GM21786 (cell line): ENCODE measurements around the gene WASHC1.
A peak's percentile ranks its signal among the peaks of the same experiment; 100 is the strongest.
"Not testable (repeated sequence)": the region's sequence is repeated elsewhere in the genome, so short reads cannot be mapped to it uniquely, and the experiment has no call there.

Experiments used
- ATAC-seq: cut with Tn5 transposase; IDR thresholded peaks from one replicate; pipeline ENCODE4 v1.9.1; 2021; ENCODE audit not compliant: unreplicated experiment

Gene WASHC1

GRCh38 chr9:29356-29755, at the start of gene WASHC1:
Gene WASHC1 (minus strand): TSS chr9:29456. CDS start chr9:24999, 4,457 bp downstream.
- ATAC-seq, result not testable (repeated sequence)

DNA sequence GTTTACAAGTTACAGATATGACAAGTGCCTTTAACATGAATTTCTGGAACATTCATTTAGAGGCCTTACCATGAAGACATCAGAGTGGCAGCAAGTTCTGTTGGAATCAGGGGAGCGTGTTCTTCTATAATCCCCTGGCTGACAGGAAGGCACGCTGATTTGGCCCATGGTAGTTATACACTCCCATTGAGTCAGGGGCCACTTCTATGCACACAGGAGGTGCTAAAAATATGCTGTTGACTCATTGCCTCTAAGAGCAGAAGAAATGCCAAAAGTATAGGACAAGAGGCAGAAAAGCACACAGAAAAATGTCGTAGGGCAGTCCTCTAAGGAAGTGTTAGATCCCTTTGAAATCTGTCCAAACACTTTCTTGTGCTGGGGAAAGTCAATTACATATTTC, 49.1 kb upstream of the WASHC1 start:
- not testable (repeated sequence) for ATAC-seq

GRCh38 chr9:76389-76788, 47.1 kb upstream of the WASHC1 start:
- not testable (repeated sequence) for ATAC-seq

DNA sequence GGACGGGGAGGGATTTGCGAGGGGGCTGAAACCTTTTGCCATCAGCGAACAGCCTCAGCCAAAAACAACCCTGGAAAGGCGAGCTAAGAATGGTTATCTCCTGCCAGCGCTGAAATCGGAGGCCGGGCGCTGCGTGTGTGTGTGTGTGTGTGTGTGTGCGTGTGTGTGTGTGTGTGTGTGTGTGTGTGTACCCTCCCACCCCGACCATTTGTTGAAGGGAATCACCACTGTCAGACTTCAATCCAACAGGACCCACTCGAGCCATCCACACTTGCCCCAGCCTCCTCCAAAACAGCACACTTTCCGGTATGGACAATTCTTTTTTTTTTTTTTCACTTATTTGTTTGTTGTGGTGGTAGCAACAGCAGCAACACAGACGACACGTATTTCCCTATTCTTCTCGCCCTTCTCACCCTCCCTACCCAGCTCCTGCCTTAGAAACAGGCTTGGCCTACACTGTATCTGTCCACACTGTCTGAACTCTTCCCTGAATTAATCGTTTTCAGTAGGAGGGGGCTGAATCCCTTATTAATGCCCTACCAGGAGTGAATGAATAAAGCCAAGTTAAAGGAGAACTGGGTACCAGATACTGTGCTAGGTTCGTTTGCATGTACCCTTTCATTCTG, 44.8 kb upstream of the WASHC1 start:
- ATAC-seq, result not testable (repeated sequence)

GRCh38 chr9:73076-73899, 44.0 kb upstream of the WASHC1 start:
- not testable (repeated sequence) for ATAC-seq

GRCh38 chr9:63031-63629, 33.9 kb upstream of the WASHC1 start:
- peak; percentile 90 for ATAC-seq

DNA sequence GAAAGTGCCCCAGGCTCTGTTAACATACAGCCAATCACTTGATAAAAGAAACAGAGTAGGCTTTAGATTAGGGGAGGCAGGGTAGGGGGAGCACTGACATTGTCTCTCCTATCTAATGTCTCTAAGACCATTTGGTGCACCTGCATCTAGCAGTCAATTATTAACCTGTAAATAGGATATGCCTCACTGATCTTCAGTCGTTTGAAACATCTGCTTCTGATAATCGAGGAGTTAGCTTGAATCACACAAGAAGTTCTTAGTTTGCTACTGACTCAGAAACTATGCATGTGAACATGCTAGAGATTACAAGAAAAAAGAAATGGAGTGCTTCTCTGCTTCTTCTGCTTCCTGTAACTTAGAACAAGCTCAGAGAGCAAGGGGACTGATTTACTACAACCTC, 23.4 kb upstream of the WASHC1 start:
- peak; percentile 87 for ATAC-seq

GRCh38 chr9:48190-48842, 19.1 kb upstream of the WASHC1 start:
- ATAC-seq, result not testable (repeated sequence)

DNA sequence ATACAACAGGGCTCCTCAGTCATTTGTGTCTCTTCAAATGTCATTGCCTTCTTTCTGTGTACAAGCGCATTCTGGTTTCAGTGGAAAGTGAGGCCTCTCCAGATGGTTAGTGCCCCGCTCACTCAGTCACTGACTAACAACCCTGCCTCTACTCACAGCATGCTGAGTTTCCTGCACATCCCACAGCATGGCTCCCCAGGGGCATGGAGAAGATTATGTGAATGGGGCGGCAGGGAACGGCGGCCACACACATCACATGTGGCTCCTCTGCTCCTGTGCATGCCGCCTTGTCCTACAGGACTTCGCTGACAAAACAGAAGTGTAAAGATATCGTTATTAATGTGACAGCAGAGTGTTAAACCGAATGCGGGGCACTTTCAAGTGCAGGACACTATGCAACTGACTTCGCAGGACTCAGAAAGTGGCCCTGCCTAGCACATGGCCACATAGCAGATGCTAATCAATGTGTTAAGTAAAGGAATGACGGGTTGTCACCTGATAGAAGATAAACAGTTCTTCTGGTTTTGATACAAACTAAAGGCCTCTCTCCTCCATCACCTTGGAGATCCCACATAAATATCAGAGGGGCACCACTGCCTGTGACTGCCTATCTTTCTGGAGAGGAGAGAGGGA, 17.5 kb upstream of the WASHC1 start:
- not testable (repeated sequence) for ATAC-seq

- ATAC-seq, result not testable (repeated sequence)
Measured at GRCh38 chr9:46164-46563, 16.9 kb upstream of the WASHC1 start.

DNA sequence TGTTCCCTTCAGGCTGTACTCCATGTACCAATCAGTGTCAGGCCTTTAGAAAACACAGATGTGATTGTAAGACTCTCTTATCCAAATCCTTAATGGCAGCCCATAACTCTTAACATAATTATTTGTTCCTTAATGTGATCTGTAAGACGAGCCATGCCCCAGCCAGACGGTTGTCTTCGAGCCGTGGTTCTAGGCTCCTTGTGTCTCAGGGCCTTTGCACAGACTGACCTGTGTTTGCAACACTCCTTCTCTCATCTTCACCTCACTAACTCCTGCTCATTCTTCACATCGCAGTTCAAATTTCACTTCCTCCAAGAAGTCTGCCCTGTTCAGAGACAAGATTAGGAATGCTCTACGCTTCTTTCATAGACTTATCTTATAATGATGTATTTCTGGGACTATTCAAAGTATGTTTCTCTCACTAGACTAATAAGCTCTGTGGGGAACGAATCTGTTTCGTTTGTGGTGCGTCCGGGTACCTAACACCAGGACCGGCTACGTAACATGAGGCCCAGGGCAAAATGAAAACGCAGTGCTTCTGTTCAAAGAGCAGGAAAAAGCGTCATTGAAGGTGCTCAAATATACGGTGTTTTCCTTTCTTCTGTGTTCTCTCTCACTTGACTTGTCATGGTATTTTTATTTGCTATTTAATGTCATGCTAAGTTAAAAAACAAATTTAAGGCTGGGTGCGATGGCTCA, 16.1 kb upstream of the WASHC1 start:
- not testable (repeated sequence) for ATAC-seq

DNA sequence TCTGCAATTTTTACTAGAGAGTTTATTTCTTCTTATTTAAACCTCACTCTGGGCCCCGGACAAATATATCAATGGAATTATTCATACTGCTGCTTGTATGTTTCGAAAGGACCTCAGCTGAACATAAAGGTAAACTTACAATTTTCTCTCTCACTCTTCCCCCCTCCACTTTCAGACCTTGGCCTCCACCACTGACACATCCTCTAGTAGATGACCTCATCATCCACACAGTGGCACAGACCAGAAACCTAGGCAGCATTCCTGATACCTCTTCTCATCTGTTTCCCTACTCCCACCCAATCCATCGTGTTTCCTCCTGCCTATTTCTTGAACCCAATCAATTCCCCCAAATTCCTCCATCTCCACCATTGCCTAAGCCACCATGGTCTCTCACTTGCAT, 15.2 kb upstream of the WASHC1 start:
- ATAC-seq, result not testable (repeated sequence)

- ATAC-seq, result not testable (repeated sequence)
Measured at GRCh38 chr9:43636-44035, 14.4 kb upstream of the WASHC1 start.

DNA sequence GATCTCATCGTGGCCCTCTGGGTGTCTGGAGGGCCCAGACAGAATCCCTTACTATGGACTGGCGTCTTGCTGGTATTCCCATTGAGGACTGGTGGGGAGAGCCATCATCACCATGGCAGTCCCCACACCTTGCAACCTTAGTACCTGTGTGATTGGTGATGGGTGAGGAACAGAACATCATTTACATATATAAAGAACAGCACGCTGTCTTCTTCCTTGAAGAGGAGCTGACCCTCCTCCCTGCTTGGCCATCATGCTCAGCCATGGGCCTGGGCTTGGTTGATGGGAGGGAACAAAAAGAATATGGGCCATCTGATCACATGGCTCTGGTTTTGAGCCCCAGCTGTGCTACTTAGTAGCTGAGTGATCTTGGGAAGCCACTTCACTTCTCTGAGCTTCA, 13.9 kb upstream of the WASHC1 start:
- not testable (repeated sequence) for ATAC-seq

- not testable (repeated sequence) for ATAC-seq
Measured at GRCh38 chr9:41819-42218, 12.6 kb upstream of the WASHC1 start.

DNA sequence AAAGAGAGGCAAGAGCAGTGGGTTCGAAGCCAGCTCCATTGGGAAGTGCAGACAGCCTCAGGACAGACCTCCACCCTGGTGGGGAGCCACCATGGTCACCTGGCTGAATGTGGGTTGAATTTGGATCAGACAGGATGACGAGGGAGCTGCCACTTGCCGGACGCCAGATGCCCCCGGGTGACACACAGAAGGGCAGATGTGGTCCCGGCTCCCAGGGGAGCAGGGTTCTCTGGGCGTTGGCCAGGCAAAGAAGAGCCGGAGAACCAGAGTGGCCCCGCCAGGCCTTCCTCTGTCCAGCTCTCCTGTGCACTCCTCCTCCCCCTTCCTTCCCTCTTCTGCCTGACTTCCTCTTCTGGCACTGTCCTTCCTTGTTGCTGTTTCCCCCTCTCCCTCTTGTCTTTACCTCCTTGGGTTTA, 12.0 kb upstream of the WASHC1 start:
- not testable (repeated sequence) for ATAC-seq

GRCh38 chr9:32308-32707, 3.1 kb upstream of the WASHC1 start:
- not testable (repeated sequence) for ATAC-seq

GRCh38 chr9:28775-29174, 481 bp downstream of the WASHC1 start:
- ATAC-seq, result not testable (repeated sequence)

GRCh38 chr9:21621-22020, 7.6 kb downstream of the WASHC1 start:
- not testable (repeated sequence) for ATAC-seq

GRCh38 chr9:16875-17274, 12.4 kb downstream of the WASHC1 start:
- not testable (repeated sequence) for ATAC-seq
